H1 (cell line): ENCODE results near the gene ADAMTS13. TPM values are rescaled to one million over a fixed set of nuclear protein-coding genes. Genes with fewer than 3 reads are reported as not detected.
A peak's percentile ranks its signal among the peaks of the same experiment; 100 is the strongest.

ENCODE experiments used
- CTCF ChIA-PET: fragments of 300-600 bp; sonication (Branson Sonifier 250); formaldehyde crosslinking; loops from one replicate; lab custom pipeline; 2021; ENCODE audit not compliant: partially characterized antibody; lab: Charles Lee
- POLR2A ChIA-PET: fragments of 300-600 bp; sonication (Branson Sonifier 250); formaldehyde crosslinking; loops from one replicate; lab custom pipeline; 2021; ENCODE audit warnings: inconsistent platforms; ENCODE audit not compliant: partially characterized antibody; lab: Charles Lee
- DNase-seq, 2 experiments: peaks; one replicate each; pipeline versions ENCODE4 v3.0.0 to v3.0.0-alpha.2; 2010 to 2022; ENCODE audit warnings: low spot score in 2 of 2, low read depth in 1 of 2, mixed read lengths in 1 of 2
- FAIRE-seq: peaks from 2 replicates; lab custom pipeline; 2011; peaks lifted over from hg19 to GRCh38; lab: Jason Lieb, UNC
- H2AFZ ChIP-seq: 2 replicates; pipeline ENCODE4 v1.8.1; 2012; ENCODE audit warnings: low read length, inconsistent platforms
- H2AK5ac ChIP-seq: 2 replicates; pipeline ENCODE4 v1.6.1; 2013; ENCODE audit warnings: low read depth, low read length
- H2BK120ac ChIP-seq: replicated peaks from 2 replicates; pipeline ENCODE3; 2013; ENCODE audit warnings: low read depth, low read length, inconsistent platforms
- H2BK12ac ChIP-seq: 2 replicates; pipeline ENCODE4 v1.6.1; 2013; ENCODE audit warnings: low read depth, low read length
- H2BK15ac ChIP-seq: 2 replicates; pipeline ENCODE4 v1.6.1; 2013; ENCODE audit warnings: low read length
- H2BK20ac ChIP-seq: 2 replicates; pipeline ENCODE4 v1.6.1; 2013; ENCODE audit warnings: low read length
- H2BK5ac ChIP-seq: 2 replicates; pipeline ENCODE4 v1.6.1; 2013; ENCODE audit warnings: low read depth, low read length
- H3K14ac ChIP-seq: 2 replicates; pipeline ENCODE4 v1.6.1; 2013; ENCODE audit warnings: inconsistent platforms; ENCODE audit not compliant: insufficient read length
- H3K18ac ChIP-seq: 2 replicates; pipeline ENCODE4 v1.6.1; 2013; ENCODE audit warnings: low read length; ENCODE audit errors: extremely low read depth
- H3K23ac ChIP-seq: 2 replicates; pipeline ENCODE4 v1.6.1; 2013; ENCODE audit warnings: inconsistent platforms; ENCODE audit not compliant: insufficient read length
- H3K23me2 ChIP-seq: 2 replicates; pipeline ENCODE4 v1.6.1; 2013; ENCODE audit warnings: low read depth, low read length
- H3K27ac ChIP-seq: 2 replicates; pipeline ENCODE4 v1.6.1; 2011; ENCODE audit warnings: low read depth, low read length, inconsistent platforms
- H3K27me3 ChIP-seq, 4 experiments: replicated peaks in 1 of 4; 1 replicate in 1 of 4; 2 replicates in 3 of 4; pipeline versions ENCODE4 v1.6.1 to v1.8.1; 2011 to 2013; ENCODE audit warnings: low read length in 3 of 4, mild to moderate bottlenecking in 3 of 4, inconsistent platforms in 2 of 4, mixed read lengths in 2 of 4, moderate library complexity in 1 of 4; ENCODE audit not compliant: control insufficient read depth in 3 of 4, insufficient read depth in 3 of 4; ENCODE audit errors: extremely low read depth in 1 of 4
- H3K36me3 ChIP-seq, 4 experiments: 2 replicates each; pipeline versions ENCODE4 v1.6.1 to v1.8.1; 2011 to 2013; ENCODE audit warnings: mild to moderate bottlenecking in 4 of 4, low read length in 3 of 4, moderate library complexity in 2 of 4, control low read depth in 1 of 4, inconsistent platforms in 1 of 4; ENCODE audit not compliant: insufficient read depth in 4 of 4, control insufficient read depth in 2 of 4
- H3K4ac ChIP-seq: replicated peaks from 2 replicates; pipeline ENCODE3; 2013; ENCODE audit warnings: low read length, low read depth, mixed read lengths, inconsistent platforms; ENCODE audit not compliant: insufficient read length
- H3K4me1 ChIP-seq, 4 experiments: replicated peaks in 1 of 4; 1 replicate in 1 of 4; 2 replicates in 3 of 4; pipeline versions ENCODE4 v1.6.1 to v1.8.1; 2011 to 2013; ENCODE audit warnings: low read length in 3 of 4, inconsistent platforms in 2 of 4, mixed read lengths in 1 of 4; ENCODE audit not compliant: insufficient read depth in 4 of 4, control insufficient read depth in 3 of 4
- H3K4me2 ChIP-seq, 2 experiments: 2 replicates each; pipeline versions ENCODE4 v1.6.1 to v1.8.1; 2011 to 2013; ENCODE audit warnings: low read depth in 2 of 2, low read length in 2 of 2, control low read depth in 1 of 2, inconsistent platforms in 1 of 2, mild to moderate bottlenecking in 1 of 2; ENCODE audit not compliant: insufficient read depth in 1 of 2
- H3K4me3 ChIP-seq, 4 experiments: fragments of 200-600, 300-600 bp in 1 of 4; sonication (generic), shearing (Covaris generic), sonication (Bioruptor Twin) in 1 of 4; 2 replicates each; pipeline versions ENCODE4 v1.5.1 to v1.8.1; 2011 to 2016; ENCODE audit warnings: low read length in 4 of 4, low read depth in 3 of 4, control low read depth in 2 of 4, inconsistent platforms in 2 of 4, mild to moderate bottlenecking in 2 of 4, mixed read lengths in 1 of 4, moderate library complexity in 1 of 4; ENCODE audit not compliant: insufficient read depth in 2 of 4; ENCODE audit errors: extremely low read depth in 1 of 4
- H3K56ac ChIP-seq: replicated peaks from 2 replicates; pipeline ENCODE3; 2013; ENCODE audit warnings: low read depth, mild to moderate bottlenecking, mixed read lengths, low read length, inconsistent platforms; ENCODE audit not compliant: insufficient read length
- H3K79me1 ChIP-seq: 2 replicates; pipeline ENCODE4 v1.6.1; 2013; ENCODE audit warnings: low read depth, low read length, control low read depth
- H3K79me2 ChIP-seq, 2 experiments: 2 replicates each; pipeline versions ENCODE4 v1.6.1 to v1.8.1; 2012 to 2013; ENCODE audit warnings: low read length in 2 of 2, mild to moderate bottlenecking in 2 of 2, inconsistent platforms in 1 of 2; ENCODE audit not compliant: insufficient read depth in 2 of 2, control insufficient read depth in 1 of 2
- H3K9ac ChIP-seq, 4 experiments: replicated peaks in 1 of 4; 1 replicate in 1 of 4; 2 replicates in 3 of 4; pipeline versions ENCODE4 v1.6.1 to v1.8.1; 2011 to 2013; ENCODE audit warnings: low read depth in 3 of 4, low read length in 3 of 4, control low read depth in 2 of 4, mild to moderate bottlenecking in 2 of 4, moderate library complexity in 2 of 4, inconsistent platforms in 1 of 4; ENCODE audit errors: extremely low read depth in 1 of 4
- H3K9me3 ChIP-seq, 2 experiments: 2 replicates each; pipeline versions ENCODE4 v1.6.1 to v1.8.1; 2012 to 2013; ENCODE audit warnings: mild to moderate bottlenecking in 2 of 2, moderate library complexity in 2 of 2, control low read depth in 1 of 2, inconsistent platforms in 1 of 2, low read depth in 1 of 2, low read length in 1 of 2, mixed read lengths in 1 of 2; ENCODE audit not compliant: insufficient read depth in 2 of 2
- H4K20me1 ChIP-seq, 2 experiments: replicated peaks in 1 of 2; 2 replicates each; pipeline versions ENCODE3 to v1.8.1; 2011 to 2013; ENCODE audit warnings: inconsistent platforms in 2 of 2, low read length in 2 of 2, mild to moderate bottlenecking in 1 of 2; ENCODE audit not compliant: insufficient read depth in 2 of 2, control insufficient read depth in 1 of 2
- H4K5ac ChIP-seq: 2 replicates; pipeline ENCODE4 v1.6.1; 2013; ENCODE audit warnings: low read length, low read depth, mixed read lengths, inconsistent platforms; ENCODE audit not compliant: insufficient read length
- H4K8ac ChIP-seq: 2 replicates; pipeline ENCODE4 v1.8.0; 2013; ENCODE audit warnings: mild to moderate bottlenecking, moderate library complexity, low read length, inconsistent platforms; ENCODE audit not compliant: insufficient read depth; ENCODE audit errors: extremely low read depth
- H4K91ac ChIP-seq: replicated peaks from 2 replicates; pipeline ENCODE3; 2013; ENCODE audit warnings: low read length, mixed read lengths, inconsistent platforms; ENCODE audit not compliant: insufficient read length
- CREB1 ChIP-seq: IDR thresholded peaks from 2 replicates; pipeline ENCODE4 v1.6.1; 2012; ENCODE audit warnings: inconsistent platforms
- EP300 ChIP-seq, 2 experiments: IDR thresholded peaks; 1 replicate in 1 of 2; 2 replicates in 1 of 2; pipeline ENCODE4 v1.6.1; 2011 to 2012; ENCODE audit warnings: low read depth in 2 of 2, low read length in 2 of 2, mild to moderate bottlenecking in 2 of 2, borderline replicate concordance in 1 of 2, inconsistent platforms in 1 of 2, moderate library complexity in 1 of 2
- NRF1 ChIP-seq: IDR thresholded peaks from 2 replicates; pipeline ENCODE4 v1.6.1; 2011; ENCODE audit warnings: mild to moderate bottlenecking, low read depth, low read length, improper control_type of control experiment
- PHF8 ChIP-seq: fragments of 200-600 bp; sonication (generic); conservative IDR thresholded peaks from 2 replicates; pipeline ENCODE4 v1.7.1; 2012; ENCODE audit warnings: low read depth, mild to moderate bottlenecking, inconsistent platforms, low read length, moderate library complexity
- SIN3A ChIP-seq, 2 experiments: IDR thresholded peaks in 1 of 2; conservative IDR thresholded peaks in 1 of 2; 2 replicates each; pipeline ENCODE4 v1.6.1; 2011 to 2012; ENCODE audit warnings: low read length in 2 of 2, improper control_type of control experiment in 1 of 2, low read depth in 1 of 2, mild to moderate bottlenecking in 1 of 2
- SP1 ChIP-seq: IDR thresholded peaks from 2 replicates; pipeline ENCODE4 v1.6.1; 2011; ENCODE audit warnings: low read depth, low read length
- SP2 ChIP-seq: IDR thresholded peaks from 2 replicates; pipeline ENCODE4 v1.6.1; 2012; ENCODE audit warnings: mild to moderate bottlenecking, low read length, inconsistent platforms
- TAF7 ChIP-seq: optimal IDR thresholded peaks from 2 replicates; pipeline ENCODE3; 2011; ENCODE audit warnings: low read depth, mild to moderate bottlenecking, inconsistent platforms, low read length, moderate library complexity, borderline replicate concordance
- WGBS, 2 experiments: shearing (Covaris generic) in 1 of 2; methylation state at CpG; one replicate each; pipeline versions ENCODE4 v1.1.6 to v1.1.7; 2013 to 2015; ENCODE audit warnings: low lambda C conversion rate in 2 of 2, mixed read lengths in 2 of 2, inconsistent platforms in 1 of 2, low coverage in 1 of 2, missing lambda C conversion rate in 1 of 2; ENCODE audit not compliant: insufficient replicate concordance in 2 of 2, insufficient coverage in 1 of 2, insufficient read length in 1 of 2; ENCODE audit errors: extremely low coverage in 1 of 2, missing lambda C conversion rate in 1 of 2; 5-methylcytosine and 5-hydroxymethylcytosine counted together
- polyA plus RNA-seq, 7 experiments: library from polyadenylated mRNA; depleted of rRNA in 3 of 7; stranded (reverse) in 5 of 7; unstranded in 2 of 7; fragments of >200 nt in 5 of 7; fragments of 200-250 nt in 2 of 7; gene quantifications; 1 replicate in 5 of 7; 2 replicates in 1 of 7; 4 replicates in 1 of 7; pipeline versions ENCODE4 v1.2.1 to v1.2.3, GENCODE V29; 2011 to 2013; ENCODE audit warnings: missing spikeins in 2 of 7, mixed read lengths in 2 of 7
- total RNA-seq: library from RNA; stranded (reverse); fragmentation: NEBNext Ultra II Directional; extraction: Animal tissue kit (Norgen Biotek cat#: 25700); gene quantifications from 2 replicates; pipeline ENCODE4 v1.2.1, GENCODE V29; 2021
- TF ChIP-seq, protein P1 (sequence below): IDR thresholded peaks from 2 replicates; pipeline ENCODE4 v1.6.1; 2012; ENCODE audit warnings: inconsistent platforms

The ADAMTS13 gene
- total and polyA plus RNA-seq, 2 of the 8 experiments (the other 6 are each of a cell fraction or from before 2014, with no cell fraction given), result 4.4 to 5.8 TPM

- Histone ChIP-seq H4K8ac (peak within 1 kb of the TSS; percentile 99), H3K4me1 (peaks cover 2 to 15% (median 11%) of the 10 kb centered on the region in 4 experiments), H2BK120ac (no peak within 1 kb of the TSS), H2BK12ac (peak within 1 kb of the TSS; percentile 85; the same call in 1 of the 2 replicates), H4K5ac (peak within 1 kb of the TSS; percentile 99), H4K91ac (peak within 1 kb of the TSS; percentile 67), H3K27ac (peak within 1 kb of the TSS; percentile 88), H3K79me1 (peaks cover 9% of the 10 kb centered on the region), H3K4me2 (peak within 1 kb of the TSS; percentile 94 to 97), H3K23me2 (peaks cover 7% of the 10 kb centered on the region; the same call in 1 of the 2 replicates), H3K9me3 (no peaks in the 10 kb centered on the region), H2BK5ac (peak within 1 kb of the TSS; percentile 91), H4K20me1 (peaks cover 2 to 5% of the 10 kb centered on the region in 2 experiments), H2BK15ac (peak within 1 kb of the TSS; percentile 100; the same call in 1 of the 2 replicates), H2AFZ (peak within 1 kb of the TSS; percentile 53; the same call in 1 of the 2 replicates), H3K18ac (peak within 1 kb of the TSS; percentile 98), H2AK5ac (peak within 1 kb of the TSS; percentile 65), H3K79me2 (peaks cover 0 to 13% of the 10 kb centered on the region in 2 experiments; a peak in 2 of 4 replicates), H3K4ac (peak within 1 kb of the TSS; percentile 40), H3K14ac (peak within 1 kb of the TSS; percentile 85), H3K56ac (peak within 1 kb of the TSS; percentile 98), H3K27me3 (no peaks in the 10 kb centered on the region; a peak in 1 of 7 replicates), H3K36me3 (no peaks in the 10 kb centered on the region), H3K4me3 (peak within 1 kb of the TSS; percentile 67 to 74 (median 70)), H3K9ac (peak within 1 kb of the TSS; percentile 87 to 92 (median 90)), H3K23ac (no peak within 1 kb of the TSS), H2BK20ac (0 out of 2 replicates have a peak within 1 kb of the TSS, but pooled peaks have one; percentile 18)
- ChIA-PET POLR2A (interaction anchor here (0.6 to 3.6 kb wide), 16 partner anchors 8 to 549 kb away, joined by 3 to 14 read pairs (median 4); partner anchors contain the start of genes MED22, REXO4, RPL7A and SLC2A6), CTCF (interaction anchor here (0.6 to 1.7 kb wide), 11 partner anchors 15 to 1012 kb away, joined by 3 to 8 read pairs (median 3); partner anchors contain the start of gene ADAMTS13)
- DNase-seq, result peak; percentile 95 to 96
- 2% methylated on average over 43 of the region's 86 CpGs; no CpG with 5 or more reads in 1 of the 2 experiments for WGBS, 2 experiments
- no peak for FAIRE-seq
- peak in 1 of 2 experiments; percentile 63; a peak in 1 of 4 replicates for TF ChIP-seq SIN3A (conservative IDR thresholded peaks at IDR 0.05 in 1 of 2, IDR thresholded peaks at IDR 0.05 in 1 of 2; ENCODE audit: low read depth in 1 of 2, low read length in 2 of 2)
- 0 out of 2 replicates have a peak, but pooled peaks have one; percentile 12 for TF ChIP-seq SP1
- peak; percentile 93 for TF ChIP-seq PHF8
- no peak for TF ChIP-seq SP2
- TF ChIP-seq TAF7, result peak; percentile 79
- TF ChIP-seq NRF1, result peak; percentile 69
- TF ChIP-seq, protein P1, sequence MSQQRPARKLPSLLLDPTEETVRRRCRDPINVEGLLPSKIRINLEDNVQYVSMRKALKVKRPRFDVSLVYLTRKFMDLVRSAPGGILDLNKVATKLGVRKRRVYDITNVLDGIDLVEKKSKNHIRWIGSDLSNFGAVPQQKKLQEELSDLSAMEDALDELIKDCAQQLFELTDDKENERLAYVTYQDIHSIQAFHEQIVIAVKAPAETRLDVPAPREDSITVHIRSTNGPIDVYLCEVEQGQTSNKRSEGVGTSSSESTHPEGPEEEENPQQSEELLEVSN, result peak; percentile 52
- peak; percentile 50; the same call in 1 of the 2 replicates for TF ChIP-seq CREB1
- no peak for TF ChIP-seq EP300 (IDR thresholded peaks at IDR 0.05; ENCODE audit: borderline replicate concordance in 1 of 2, low read depth in 2 of 2, low read length in 2 of 2)
These were observed 37.6 kb downstream of the ADAMTS13 start, which contains the start of gene CACFD1 for GRCh38 chr9:133459476-133460404. TSS of gene CACFD1 (plus strand) at chr9:133459978. CDS start at chr9:133460067, 89 bp downstream.
